Stimulated activated CD4-positive, alpha-beta T cell treated with anti-CD3 and anti-CD28 coated beads, Interleukin-4, amount 100 ng/mL, for 4 hours (primary cell): ENCODE results near the gene CLDN19.
"Not testable (repeated sequence)": the region's sequence is repeated elsewhere in the genome, so short reads cannot be mapped to it uniquely, and the experiment has no call there.

Experiments used
- DNase-seq, 2 experiments: peaks; one replicate each; pipeline ENCODE4 v3.0.0-alpha.2; 2020

CLDN19 gene

GRCh38 chr1:42737257-42737656 is 2.8 kb downstream of the CLDN19 start:
- DNase-seq = no peak

- no peak for DNase-seq
Observed at GRCh38 chr1:42736571-42737200, 3.4 kb downstream of the CLDN19 start.

- DNase-seq = no peak
Observed at GRCh38 chr1:42736152-42736551, 3.9 kb downstream of the CLDN19 start.

- DNase-seq = no peak
Observed at GRCh38 chr1:42735477-42736105, 4.4 kb downstream of the CLDN19 start.

GRCh38 chr1:42735056-42735455 is 5.0 kb downstream of the CLDN19 start:
- no peak for DNase-seq

- DNase-seq = no peak
Observed at GRCh38 chr1:42734201-42735035, 5.6 kb downstream of the CLDN19 start.

GRCh38 chr1:42733415-42734200 is 6.4 kb downstream of the CLDN19 start:
- DNase-seq = no peak

- no peak for DNase-seq
Observed at GRCh38 chr1:42732126-42732680, 7.8 kb downstream of the CLDN19 start.

- no peak for DNase-seq
Observed at GRCh38 chr1:42731585-42731984, 8.5 kb downstream of the CLDN19 start.

GRCh38 chr1:42730988-42731387 is 9.0 kb downstream of the CLDN19 start:
- peak; percentile 39 to 44 for DNase-seq

GRCh38 chr1:42730002-42730401 is 10.0 kb downstream of the CLDN19 start:
- DNase-seq = no peak

- DNase-seq = not testable (repeated sequence)
Observed at GRCh38 chr1:42725820-42726219, 14.2 kb downstream of the CLDN19 start.

- no peak for DNase-seq
Observed at GRCh38 chr1:42723511-42723910, 16.5 kb downstream of the CLDN19 start.

GRCh38 chr1:42722403-42722802 is 17.6 kb downstream of the CLDN19 start:
- DNase-seq = not testable (repeated sequence)

- no peak for DNase-seq
Observed at GRCh38 chr1:42721926-42722325, 18.1 kb downstream of the CLDN19 start.

- DNase-seq = no peak
Observed at GRCh38 chr1:42720868-42721267, 19.2 kb downstream of the CLDN19 start.

GRCh38 chr1:42714441-42714840 is 25.6 kb downstream of the CLDN19 start:
- DNase-seq = not testable (repeated sequence)

- DNase-seq = no peak
Observed at GRCh38 chr1:42713293-42713692, 26.7 kb downstream of the CLDN19 start.

- not testable (repeated sequence) for DNase-seq
Observed at GRCh38 chr1:42712808-42713207, 27.2 kb downstream of the CLDN19 start.

- no peak for DNase-seq
Observed at GRCh38 chr1:42703888-42704464, 36.1 kb downstream of the CLDN19 start.

GRCh38 chr1:42700006-42700405 is 40.0 kb downstream of the CLDN19 start:
- DNase-seq = no peak

GRCh38 chr1:42698081-42698813 is 41.8 kb downstream of the CLDN19 start:
- DNase-seq = no peak
